Measurements from ENCODE around the gene LSR. TPM values are rescaled to one million over a fixed set of nuclear protein-coding genes. Genes with fewer than 3 reads are reported as not detected.

The LSR gene
- total and polyA plus RNA-seq, 12 donors: 3.2 to 10.4 (median 5.2) TPM

- WGBS, 2 donors: 70 to 81% methylated on average over 13 of the region's 13 CpGs
- no peak overlapping the region for H3K4me3 ChIP-seq
- TF ChIP-seq CTCF (IDR thresholded peaks at IDR 0.05): no peak
- no peaks in the 10 kb centered on the region for H3K27me3 ChIP-seq
- H3K27ac ChIP-seq: peak overlapping the region in 1 of 10 donors; percentile 70
- ATAC-seq (peak in 6 of 8 donors; percentile 26 to 65 (median 44)), DNase-seq (peak in 1 of 2 donors; percentile 33)
- H3K9me3 ChIP-seq: no peaks in the 10 kb centered on the region
- H3K36me3 ChIP-seq: no peaks in the 10 kb centered on the region
- H3K4me1 ChIP-seq: peaks cover 0 to 31% (median 0%) of the 10 kb centered on the region in 9 donors
- intact Hi-C loops (cut with DNase I): no loop called here
Measured at GRCh38 chr19:35204799-35205732, 43.7 kb upstream of the LSR start.

- intact Hi-C loops (cut with DNase I): no loop called here
- no peaks in the 10 kb centered on the region for H3K27me3 ChIP-seq
- no peaks in the 10 kb centered on the region for H3K36me3 ChIP-seq
- H3K9me3 ChIP-seq: no peaks in the 10 kb centered on the region
- H3K4me1 ChIP-seq: peaks cover 0 to 37% (median 0%) of the 10 kb centered on the region in 9 donors
- H3K27ac ChIP-seq: peak overlapping the region in 1 of 10 donors; percentile 70
- DNase-seq (no peak), ATAC-seq (no peak)
- no peak for TF ChIP-seq CTCF (IDR thresholded peaks at IDR 0.05)
- WGBS, 2 donors: 77 to 79% methylated on average over 6 of the region's 6 CpGs
- no peak overlapping the region for H3K4me3 ChIP-seq
Measured at GRCh38 chr19:35205733-35206323, 43.0 kb upstream of the LSR start.

GRCh38 chr19:35206379-35206778 lies 42.4 kb upstream of the LSR start:
- Histone ChIP-seq H3K27ac (peak overlapping the region in 1 of 10 donors; percentile 81), H3K27me3 (no peaks in the 10 kb centered on the region), H3K36me3 (no peaks in the 10 kb centered on the region), H3K4me3 (no peak overlapping the region), H3K4me1 (peaks cover 0 to 42% (median 1%) of the 10 kb centered on the region in 9 donors), H3K9me3 (no peaks in the 10 kb centered on the region)
- no peak for TF ChIP-seq CTCF (IDR thresholded peaks at IDR 0.05)
- no peak for DNase-seq
- ATAC-seq: no peak
- intact Hi-C loops (cut with DNase I): no loop called here
- WGBS, 2 donors: 66 to 73% methylated on average over 5 of the region's 5 CpGs

- DNase-seq (no peak), ATAC-seq (no peak)
- H3K4me3 ChIP-seq: no peak overlapping the region
- TF ChIP-seq CTCF (IDR thresholded peaks at IDR 0.05): no peak
- 96 to 100% methylated on average over 1 of the region's 1 CpG for WGBS, 2 donors
- H3K4me1 ChIP-seq: peaks cover 0 to 47% (median 6%) of the 10 kb centered on the region in 9 donors
- no peaks in the 10 kb centered on the region for H3K27me3 ChIP-seq
- intact Hi-C loops (cut with DNase I): no loop called here
- H3K36me3 ChIP-seq: no peaks in the 10 kb centered on the region
- peak overlapping the region in 1 of 10 donors; percentile 81 for H3K27ac ChIP-seq
- no peaks in the 10 kb centered on the region for H3K9me3 ChIP-seq
Measured at GRCh38 chr19:35206855-35207254, 41.9 kb upstream of the LSR start.

All from heart right ventricle (tissue), 16 donors.